A673 (cell line): ENCODE results near the gene OPN1MW.
"Not testable (repeated sequence)": the region's sequence is repeated elsewhere in the genome, so short reads cannot be mapped to it uniquely, and the experiment has no call there.

Experiments used
- EZH2 ChIP-seq: fragments of 200-600 bp; sonication (generic); IDR thresholded peaks from 2 replicates; pipeline ENCODE4 v1.6.1; 2017; ENCODE audit warnings: borderline replicate concordance, low read depth, mild to moderate bottlenecking, mixed read lengths, antibody characterized with exemption, low read length; ENCODE audit not compliant: poor library complexity, severe bottlenecking
- TF ChIP-seq, protein P1 (sequence below): fragments of 300-800, 200-600 bp; sonication (generic); conservative IDR thresholded peaks from 2 replicates; pipeline ENCODE4 v1.5.1; 2017; ENCODE audit warnings: low read depth, mild to moderate bottlenecking, antibody characterized with exemption, low read length, moderate library complexity, mixed read lengths

DNA sequence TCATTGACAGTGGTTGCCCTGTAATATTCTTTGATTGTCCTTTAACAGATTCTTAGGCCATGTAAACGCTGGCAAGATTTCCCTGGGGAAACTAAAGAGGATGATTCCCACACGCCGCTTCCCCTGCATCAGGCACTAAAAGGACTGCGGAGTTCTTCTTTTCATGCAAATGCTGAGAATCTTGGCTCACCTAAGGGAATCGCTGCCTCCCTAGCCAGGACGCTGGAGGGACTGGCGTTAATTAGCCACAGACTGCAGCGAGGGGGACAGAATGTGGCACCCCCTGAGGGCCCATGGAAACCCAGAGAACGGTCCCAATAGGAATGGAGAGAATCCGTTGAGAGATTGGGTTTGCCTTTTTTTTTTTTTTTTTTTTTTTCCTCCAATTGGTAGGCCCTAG lies 29.1 kb downstream of the OPN1MW start:
- TF ChIP-seq, protein P1, sequence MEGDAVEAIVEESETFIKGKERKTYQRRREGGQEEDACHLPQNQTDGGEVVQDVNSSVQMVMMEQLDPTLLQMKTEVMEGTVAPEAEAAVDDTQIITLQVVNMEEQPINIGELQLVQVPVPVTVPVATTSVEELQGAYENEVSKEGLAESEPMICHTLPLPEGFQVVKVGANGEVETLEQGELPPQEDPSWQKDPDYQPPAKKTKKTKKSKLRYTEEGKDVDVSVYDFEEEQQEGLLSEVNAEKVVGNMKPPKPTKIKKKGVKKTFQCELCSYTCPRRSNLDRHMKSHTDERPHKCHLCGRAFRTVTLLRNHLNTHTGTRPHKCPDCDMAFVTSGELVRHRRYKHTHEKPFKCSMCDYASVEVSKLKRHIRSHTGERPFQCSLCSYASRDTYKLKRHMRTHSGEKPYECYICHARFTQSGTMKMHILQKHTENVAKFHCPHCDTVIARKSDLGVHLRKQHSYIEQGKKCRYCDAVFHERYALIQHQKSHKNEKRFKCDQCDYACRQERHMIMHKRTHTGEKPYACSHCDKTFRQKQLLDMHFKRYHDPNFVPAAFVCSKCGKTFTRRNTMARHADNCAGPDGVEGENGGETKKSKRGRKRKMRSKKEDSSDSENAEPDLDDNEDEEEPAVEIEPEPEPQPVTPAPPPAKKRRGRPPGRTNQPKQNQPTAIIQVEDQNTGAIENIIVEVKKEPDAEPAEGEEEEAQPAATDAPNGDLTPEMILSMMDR, result not testable (repeated sequence)
- not testable (repeated sequence) for TF ChIP-seq EZH2
